Activated CD8-positive, alpha-beta memory T cell treated with anti-CD3 and anti-CD28 coated beads, Interleukin-2, amount 50 U/mL, for 24 hours (primary cell): ENCODE measurements around the gene PIGV.

ENCODE experiments used
- DNase-seq: peaks from one replicate; pipeline ENCODE4 v3.0.0-alpha.2; 2020; ENCODE audit errors: extremely low read depth

The PIGV gene

DNA sequence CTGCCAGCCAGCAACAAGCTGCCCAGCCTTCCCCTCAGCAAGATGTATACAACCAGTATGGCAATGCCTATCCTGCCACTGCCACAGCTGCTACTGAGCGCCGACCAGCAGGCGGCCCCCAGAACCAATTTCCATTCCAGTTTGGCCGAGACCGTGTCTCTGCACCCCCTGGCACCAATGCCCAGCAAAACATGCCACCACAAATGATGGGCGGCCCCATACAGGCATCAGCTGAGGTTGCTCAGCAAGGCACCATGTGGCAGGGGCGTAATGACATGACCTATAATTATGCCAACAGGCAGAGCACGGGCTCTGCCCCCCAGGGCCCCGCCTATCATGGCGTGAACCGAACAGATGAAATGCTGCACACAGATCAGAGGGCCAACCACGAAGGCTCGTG is 13.3 kb upstream of the PIGV start:
- DNase-seq, result no peak

DNA sequence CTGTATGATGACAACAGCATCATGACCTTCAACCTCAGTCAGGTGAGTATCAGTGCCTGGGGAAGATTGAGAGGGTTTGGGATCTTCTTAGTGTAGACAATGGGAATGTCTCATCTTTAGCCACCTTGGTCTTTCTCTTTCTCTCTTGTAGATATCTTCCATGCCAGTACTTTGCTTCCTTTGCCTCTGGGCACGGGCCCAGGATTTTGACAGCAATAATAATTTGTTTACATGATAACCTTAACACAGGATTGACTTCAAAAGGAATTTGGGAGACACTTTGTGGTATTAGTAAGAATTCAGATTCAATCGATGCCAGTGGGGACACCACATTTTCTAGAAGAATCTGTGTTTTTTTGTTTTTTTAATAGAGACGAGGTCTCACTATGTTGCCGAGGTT is 12.1 kb upstream of the PIGV start:
- DNase-seq, result no peak

DNA sequence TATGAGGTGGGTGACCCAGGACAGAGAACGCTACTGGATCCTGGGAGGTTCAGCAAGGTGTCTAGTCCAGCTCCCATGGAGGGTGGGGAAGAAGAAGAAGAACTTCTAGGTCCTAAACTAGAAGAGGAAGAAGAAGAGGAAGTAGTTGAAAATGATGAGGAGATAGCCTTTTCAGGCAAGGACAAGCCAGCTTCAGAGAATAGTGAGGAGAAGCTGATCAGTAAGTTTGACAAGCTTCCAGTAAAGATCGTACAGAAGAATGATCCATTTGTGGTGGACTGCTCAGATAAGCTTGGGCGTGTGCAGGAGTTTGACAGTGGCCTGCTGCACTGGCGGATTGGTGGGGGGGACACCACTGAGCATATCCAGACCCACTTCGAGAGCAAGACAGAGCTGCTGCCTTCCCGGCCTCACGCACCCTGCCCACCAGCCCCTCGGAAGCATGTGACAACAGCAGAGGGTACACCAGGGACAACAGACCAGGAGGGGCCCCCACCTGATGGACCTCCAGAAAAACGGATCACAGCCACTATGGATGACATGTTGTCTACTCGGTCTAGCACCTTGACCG is 8.6 kb upstream of the PIGV start:
- DNase-seq, result no peak

DNA sequence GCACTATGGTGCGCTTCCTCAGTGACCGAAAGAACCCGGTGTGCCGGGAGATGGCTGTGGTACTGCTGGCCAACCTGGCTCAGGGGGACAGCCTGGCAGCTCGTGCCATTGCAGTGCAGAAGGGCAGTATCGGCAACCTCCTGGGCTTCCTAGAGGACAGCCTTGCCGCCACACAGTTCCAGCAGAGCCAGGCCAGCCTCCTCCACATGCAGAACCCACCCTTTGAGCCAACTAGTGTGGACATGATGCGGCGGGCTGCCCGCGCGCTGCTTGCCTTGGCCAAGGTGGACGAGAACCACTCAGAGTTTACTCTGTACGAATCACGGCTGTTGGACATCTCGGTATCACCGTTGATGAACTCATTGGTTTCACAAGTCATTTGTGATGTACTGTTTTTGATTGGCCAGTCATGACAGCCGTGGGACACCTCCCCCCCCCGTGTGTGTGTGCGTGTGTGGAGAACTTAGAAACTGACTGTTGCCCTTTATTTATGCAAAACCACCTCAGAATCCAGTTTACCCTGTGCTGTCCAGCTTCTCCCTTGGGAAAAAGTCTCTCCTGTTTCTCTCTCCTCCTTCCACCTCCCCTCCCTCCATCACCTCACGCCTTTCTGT is 7.3 kb upstream of the PIGV start:
- DNase-seq, result no peak

DNA sequence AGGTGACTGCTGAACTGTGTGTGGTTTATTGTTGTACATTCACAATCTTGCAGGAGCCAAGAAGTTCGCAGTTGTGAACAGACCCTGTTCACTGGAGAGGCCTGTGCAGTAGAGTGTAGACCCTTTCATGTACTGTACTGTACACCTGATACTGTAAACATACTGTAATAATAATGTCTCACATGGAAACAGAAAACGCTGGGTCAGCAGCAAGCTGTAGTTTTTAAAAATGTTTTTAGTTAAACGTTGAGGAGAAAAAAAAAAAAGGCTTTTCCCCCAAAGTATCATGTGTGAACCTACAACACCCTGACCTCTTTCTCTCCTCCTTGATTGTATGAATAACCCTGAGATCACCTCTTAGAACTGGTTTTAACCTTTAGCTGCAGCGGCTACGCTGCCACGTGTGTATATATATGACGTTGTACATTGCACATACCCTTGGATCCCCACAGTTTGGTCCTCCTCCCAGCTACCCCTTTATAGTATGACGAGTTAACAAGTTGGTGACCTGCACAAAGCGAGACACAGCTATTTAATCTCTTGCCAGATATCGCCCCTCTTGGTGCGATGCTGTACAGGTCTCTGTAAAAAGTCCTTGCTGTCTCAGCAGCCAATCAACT is 6.4 kb upstream of the PIGV start:
- no peak for DNase-seq

DNA sequence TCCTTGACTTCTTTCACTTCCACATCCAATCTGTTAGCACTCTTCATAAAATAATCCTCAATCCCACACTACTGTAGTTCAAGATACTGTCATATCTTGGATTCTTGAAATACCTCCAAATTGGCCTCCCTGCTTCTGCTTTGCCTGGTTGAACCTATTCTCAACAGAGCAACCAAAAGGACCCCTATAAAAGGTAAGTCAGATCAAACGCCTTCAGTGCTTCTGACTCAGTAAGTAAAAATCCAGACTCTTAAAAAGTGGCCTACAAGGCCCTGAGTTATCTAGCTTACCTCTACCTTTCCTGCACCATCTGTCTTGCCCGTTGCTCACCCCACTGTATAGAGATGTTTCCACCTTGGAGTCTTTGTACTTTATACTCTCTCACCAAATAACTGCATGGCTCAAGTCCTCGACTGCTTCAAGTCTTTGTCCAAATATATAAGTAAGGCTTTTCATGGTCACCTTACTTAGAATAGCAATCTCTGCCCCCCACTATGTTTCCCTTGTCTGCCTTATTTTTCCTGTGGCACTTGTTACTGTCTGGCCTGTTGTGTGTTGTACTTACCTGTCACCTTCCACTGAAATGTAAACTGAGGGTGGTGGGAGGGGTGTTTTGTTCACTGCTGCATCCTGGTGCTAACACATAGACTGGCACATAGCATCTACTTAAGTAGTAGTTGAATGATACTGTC is 5.1 kb upstream of the PIGV start:
- no peak for DNase-seq

DNA sequence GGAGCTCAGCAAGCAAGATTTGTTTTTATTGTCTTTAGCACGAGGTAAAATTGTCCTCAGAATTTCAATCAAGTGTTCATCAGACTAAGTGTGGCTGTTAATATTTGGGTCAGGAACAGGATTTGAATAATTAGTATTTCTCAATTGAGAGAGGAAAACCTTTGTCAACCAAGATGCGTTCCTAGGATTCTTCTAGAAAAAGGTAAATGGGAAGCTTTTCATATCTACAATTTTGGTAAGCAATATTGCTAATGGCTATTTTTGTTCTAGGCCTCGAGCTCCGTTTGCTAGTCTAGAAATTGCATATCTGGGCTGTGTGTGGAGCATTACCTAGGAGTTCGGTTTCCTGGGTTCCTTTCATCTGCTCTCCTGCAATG is 4.1 kb upstream of the PIGV start:
- DNase-seq, result no peak

DNA sequence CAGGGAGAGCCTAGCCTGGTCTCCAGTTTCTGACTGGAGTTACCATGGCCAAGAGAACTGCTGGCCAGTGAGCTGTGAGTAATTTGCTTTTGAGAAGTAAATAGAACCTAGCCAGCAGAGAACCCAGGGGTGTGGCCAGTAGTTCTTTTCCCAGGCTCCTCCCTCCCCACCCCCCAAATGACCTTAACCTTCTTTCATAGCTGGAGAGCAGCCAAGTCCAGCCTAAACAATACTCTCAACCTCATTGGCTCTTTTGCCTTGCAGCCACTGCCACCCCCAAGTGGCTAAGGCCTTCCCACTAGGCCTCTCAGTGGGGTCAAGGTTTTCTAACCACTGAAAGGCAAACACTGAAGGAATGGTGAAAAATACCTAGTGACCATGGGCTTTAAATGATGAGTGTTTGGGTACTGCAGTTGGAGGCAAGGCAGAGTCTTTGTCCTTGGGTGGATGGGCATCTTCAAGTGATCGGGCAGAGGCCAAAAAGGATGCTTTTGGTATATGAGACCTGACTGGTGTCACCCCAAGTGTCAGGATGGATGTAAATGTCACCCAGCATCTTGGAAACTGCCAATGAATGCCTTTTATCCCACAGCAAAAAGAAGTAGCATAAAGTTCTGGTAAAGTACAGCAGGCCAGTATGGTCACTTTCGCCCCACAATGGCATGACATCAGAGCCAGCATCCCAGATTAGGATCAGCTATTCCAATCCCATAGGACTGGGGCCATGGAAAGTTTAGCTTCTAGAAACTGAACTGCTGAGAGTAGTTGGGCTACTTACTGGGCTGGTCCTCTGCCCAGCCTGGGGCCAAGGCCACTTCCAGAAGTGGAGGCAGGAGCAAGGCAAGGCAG is 3.5 kb upstream of the PIGV start:
- no peak for DNase-seq

DNA sequence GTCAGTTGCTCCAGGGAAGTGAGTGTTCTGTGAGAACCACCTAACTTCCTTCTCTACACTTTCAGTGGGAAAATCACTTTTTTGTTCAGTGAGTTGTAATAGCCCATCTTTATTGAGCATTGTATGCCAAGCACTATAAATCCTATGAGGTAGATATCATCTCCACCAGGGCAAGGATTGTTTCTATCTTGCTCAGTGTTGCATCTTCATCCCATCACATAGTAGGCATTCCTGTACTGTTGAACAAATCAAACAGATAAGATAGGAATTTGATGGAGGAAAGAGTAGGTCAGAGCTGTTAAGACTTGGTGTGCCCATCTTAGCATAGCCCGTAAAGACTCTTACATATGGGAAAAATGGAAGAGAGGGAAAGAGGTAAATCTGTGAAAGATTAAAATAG is 2.9 kb upstream of the PIGV start:
- no peak for DNase-seq

DNA sequence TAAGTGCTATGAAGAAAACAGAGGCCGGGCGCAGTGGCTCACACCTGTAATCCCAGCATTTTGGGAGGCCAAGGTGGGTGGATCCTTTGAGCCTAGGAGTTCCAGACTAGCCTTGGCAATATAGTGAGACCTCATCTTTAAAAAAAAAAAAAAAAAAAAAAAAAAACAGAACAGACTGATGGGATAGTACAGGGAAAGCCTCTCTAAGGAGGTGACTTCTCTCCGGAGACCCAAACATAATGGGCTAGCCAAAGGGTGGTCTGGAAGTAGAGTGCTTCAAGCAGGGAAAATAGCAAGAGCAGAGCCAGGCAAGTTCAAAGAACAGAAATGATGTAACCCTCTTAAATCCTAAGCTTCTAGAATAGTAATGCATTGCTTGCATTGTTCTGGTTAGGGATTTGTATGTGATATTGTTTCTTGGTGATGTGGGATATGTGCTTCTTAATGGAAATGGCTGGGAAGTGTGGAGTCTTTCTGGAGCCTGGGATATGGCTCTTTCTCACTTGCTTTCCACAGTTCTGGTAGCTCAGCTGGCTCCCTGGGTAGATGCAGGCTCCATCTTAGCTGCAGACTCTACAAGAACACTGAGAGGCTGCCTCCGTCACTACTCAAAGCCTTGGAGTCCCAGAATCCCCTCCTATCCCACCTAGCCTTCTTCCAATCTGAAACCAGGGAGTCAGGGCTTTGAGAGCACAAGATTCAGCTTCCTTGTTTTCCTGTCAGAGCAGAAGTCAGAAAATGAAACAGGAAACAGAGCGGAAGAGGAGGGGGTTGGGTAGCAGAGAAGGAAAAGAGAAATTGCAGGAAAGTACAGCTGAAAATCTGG is 1.9 kb upstream of the PIGV start:
- no peak for DNase-seq

DNA sequence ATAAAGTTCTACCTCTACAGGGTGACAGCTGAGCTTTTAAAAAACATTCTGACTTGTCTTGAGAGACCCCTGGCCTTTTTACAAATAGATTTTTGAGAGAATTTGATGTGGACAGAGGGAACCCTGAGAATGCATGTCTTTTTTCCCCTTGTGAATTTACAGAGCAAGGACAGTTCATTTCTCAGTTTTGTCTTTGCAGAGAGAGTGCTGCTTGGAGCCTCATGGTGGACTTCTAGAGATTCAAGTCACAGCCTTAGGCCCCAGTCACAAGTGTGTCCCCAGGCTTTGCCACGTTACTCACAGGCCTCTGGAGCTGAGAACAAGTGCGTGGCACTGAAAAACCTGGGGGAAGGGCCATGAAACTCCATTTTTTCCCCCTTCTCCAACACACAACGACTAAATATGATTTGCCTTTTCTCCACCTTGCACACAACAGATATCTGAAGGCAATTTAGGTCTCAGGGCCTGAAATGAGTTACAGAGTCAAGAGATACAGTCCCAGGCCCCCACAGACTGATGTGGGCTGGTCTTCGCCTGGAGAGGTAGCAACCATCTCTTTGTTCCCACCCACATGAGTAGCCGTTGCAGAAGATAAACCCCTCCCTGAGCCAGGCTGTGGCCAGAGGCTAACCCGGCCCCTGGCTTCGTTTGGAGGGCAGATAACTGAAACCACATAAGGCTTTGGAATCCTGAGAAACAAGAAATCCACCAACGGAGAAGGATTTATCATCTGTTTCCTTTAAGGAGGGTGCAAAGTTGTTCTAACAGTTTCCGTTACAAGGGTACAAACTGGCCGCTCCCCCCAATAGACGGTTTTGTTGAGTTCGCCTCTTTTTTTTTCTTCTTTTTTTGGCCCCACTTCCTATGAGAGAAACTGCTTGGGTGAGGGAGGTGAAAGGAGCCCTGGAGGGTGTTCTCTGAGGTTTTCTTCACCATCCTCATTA is 1.0 kb upstream of the PIGV start:
- DNase-seq, result no peak

DNA sequence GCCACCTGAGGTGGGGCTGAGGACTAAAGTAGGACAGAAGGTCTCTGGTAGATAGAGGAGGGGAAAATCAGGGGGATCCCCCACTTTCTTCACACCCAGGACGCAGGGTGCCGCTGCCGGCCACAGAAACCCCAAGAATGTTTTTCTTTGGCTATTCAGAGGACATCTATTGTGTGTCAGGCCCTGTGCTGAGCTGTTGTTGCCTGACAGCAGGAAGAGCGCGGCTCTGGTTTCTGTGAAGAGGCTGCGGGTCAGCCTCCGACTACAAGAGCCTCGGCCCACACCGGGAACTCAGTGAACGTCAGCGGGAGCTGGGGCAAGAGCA is 407 bp upstream of the PIGV start:
- DNase-seq, result peak; percentile 44

DNA sequence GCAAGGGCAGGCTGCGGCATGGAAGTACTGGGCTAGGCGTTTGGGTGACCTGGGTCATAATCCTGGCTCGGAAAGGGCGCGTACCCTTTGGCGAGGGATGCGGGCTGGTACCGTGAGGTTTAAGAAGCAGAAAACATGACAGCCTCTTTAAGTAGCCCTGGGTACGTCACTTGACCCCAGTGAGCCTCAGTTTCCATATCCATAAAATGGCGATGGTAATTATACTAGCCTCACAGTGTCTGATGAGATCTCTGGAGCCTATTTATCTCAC is 700 bp downstream of the PIGV start:
- DNase-seq, result no peak

DNA sequence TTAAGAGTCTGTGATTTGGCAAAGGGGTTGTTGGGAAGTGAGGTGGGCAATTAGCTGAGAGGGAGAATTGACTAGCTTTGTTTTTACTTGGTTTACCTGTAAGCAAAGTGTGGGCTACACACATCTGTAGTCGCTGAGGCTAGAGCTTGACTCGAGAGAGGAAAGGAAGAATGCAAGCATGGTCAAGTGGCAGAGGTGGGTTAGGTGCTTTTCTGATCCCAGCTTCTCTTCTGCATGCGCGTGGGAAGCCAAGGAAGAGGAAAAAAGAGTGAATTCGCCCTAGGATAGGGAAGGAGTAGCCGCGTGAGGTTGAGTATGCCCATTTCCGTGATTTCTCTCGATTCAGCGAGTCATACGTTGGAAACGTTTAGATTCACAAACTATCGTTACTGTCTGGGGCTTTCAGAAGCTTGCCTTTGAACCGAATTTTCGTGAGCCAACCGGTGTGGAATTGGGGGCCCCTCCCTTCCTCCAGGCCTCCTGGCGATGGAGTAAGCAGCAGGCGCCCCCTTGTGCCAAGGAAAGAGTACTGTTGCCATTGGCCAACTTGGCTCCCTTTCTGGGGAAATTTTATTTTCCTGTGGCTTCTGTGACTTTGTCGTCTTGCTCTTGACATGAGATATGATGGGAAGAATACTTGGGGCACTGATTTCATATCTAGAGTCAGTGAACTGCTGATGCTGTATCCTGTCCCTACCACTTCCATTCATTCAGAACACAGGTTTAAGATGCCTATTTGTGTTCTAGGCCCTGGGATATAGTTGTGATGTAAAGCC is 1.3 kb downstream of the PIGV start:
- DNase-seq, result peak; percentile 75

DNA sequence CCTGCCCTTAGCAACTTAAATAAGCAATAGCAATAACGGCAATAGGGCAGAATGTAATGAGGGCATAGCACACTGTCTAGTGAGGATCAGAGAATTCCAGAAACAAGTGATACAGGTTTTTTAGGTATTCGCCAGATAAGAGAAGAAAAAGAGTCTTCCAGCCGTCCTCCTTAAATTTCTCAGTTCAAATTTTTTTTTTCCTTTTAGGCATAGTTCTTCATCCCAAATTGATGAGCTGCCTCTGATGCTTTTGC is 1.8 kb downstream of the PIGV start:
- no peak for DNase-seq

DNA sequence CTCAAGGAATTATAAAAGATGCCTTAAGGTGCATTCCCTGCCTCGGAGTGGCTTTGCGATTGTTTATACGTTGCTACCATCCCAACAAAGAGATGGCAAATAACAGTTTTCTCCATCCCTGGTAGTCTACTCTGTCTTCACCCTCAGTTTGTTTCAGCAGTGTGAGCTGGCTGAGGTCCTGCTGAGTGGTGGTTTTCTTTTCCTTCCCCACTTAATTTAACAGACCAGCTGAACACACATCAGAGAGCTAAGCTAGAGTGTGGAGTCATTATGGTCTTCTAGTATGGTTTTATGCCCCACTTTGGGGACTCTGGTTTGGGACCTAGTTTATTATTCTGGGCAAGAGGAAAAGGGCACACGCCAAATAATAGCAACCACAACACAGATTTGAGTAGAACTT is 2.2 kb downstream of the PIGV start:
- no peak for DNase-seq

DNA sequence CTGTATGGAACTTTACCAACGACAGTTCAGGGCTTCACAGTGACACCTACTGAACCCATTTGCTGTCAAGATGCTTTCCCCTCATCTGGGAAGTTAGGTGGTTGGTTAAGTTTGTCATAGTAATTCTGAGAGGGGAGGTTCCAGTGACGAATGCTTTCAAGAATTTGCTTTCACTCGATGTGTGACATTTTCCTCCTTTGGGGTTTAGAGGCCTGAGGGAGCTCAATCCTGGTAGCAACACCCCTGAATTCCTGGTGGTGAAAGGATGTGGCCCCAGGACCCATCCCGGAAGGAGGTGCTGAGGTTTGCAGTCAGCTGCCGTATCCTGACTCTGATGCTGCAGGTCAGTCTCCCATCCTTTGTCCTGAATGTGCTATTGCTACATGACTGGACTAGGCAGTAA is 2.8 kb downstream of the PIGV start:
- no peak for DNase-seq

DNA sequence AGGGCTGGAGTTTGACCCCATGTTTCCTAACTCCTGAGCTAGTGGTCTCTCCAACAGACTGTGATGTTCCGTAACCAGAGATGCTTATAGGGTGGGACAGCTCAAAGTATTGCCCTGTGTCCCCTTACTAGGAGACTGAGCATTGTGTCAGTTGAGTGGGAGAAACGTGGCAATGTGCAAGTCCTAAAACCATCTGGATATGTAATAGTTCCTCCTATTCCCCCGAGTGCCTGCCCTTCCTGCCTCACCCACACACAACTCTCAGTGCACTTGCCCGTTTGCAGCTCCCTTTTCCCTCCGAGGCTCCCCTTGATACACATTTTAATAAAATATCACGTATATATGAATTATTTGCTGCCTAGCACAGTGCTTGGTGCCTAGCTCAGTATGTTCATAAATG is 3.4 kb downstream of the PIGV start:
- DNase-seq, result no peak

DNA sequence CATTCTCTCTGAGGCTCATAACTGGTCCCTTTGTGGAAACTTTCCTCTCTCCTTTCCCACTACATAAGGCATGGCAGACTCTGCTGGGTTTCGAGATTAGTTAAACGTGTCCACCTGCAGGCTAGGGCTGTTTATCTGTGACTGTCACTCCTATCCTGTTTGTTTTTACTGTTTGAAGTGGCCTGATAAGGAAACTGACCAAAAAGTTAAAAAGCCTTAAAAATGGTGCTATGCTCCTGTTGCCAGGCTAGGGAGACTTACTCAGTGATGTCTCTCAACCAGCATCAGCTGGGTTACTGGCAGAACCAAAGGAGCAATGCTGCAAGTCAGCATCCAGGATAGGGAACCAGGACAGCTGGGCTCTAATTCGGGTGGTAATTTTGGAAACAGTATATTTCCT is 3.9 kb downstream of the PIGV start:
- DNase-seq, result no peak

DNA sequence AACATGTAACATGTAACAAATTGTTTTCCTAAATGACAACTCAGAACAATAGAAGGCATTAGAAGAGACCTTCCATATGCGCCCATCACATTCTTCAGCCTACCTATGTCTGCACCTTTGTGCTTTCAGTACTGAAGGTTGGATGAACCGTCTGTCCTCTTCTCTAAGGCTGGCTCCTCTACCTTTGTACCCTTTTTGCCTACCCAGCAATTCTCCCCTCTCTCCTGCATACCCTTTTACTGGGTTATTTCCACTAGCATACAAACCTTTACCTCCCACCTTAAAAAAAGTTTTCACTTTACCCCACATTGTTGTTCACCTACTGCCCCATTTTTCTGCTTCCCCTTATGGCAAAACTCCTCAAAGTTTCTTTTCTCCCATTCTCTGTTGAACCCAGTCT is 5.2 kb downstream of the PIGV start:
- no peak for DNase-seq
